Measurements from ENCODE around the gene FOXK1.
A peak's percentile ranks its signal among the peaks of the same experiment; 100 is the strongest.
"Not testable (repeated sequence)": the region's sequence is repeated elsewhere in the genome, so short reads cannot be mapped to it uniquely, and the experiment has no call there.

FOXK1 gene

DNA sequence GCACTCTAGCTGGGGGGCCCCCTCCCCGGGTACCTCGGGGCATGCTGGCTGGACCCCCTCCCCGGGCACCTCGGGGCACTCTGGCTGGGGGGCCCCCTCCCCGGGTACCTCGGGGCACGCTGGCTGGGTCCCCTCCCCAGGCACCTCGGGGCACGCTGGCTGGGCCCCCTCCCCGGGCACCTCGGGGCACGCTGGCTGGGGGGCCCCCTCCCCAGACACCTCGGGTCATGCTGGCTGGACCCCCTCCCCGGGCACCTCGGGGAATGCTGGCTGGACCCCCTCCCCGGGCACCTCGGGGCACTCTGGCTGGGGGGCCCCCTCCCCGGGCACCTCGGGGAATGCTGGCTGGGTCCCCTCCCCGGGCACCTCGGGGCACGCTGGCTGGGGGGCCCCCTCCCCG is 120.5 kb downstream of the FOXK1 start:
- DNase-seq, result not testable (repeated sequence)

DNA sequence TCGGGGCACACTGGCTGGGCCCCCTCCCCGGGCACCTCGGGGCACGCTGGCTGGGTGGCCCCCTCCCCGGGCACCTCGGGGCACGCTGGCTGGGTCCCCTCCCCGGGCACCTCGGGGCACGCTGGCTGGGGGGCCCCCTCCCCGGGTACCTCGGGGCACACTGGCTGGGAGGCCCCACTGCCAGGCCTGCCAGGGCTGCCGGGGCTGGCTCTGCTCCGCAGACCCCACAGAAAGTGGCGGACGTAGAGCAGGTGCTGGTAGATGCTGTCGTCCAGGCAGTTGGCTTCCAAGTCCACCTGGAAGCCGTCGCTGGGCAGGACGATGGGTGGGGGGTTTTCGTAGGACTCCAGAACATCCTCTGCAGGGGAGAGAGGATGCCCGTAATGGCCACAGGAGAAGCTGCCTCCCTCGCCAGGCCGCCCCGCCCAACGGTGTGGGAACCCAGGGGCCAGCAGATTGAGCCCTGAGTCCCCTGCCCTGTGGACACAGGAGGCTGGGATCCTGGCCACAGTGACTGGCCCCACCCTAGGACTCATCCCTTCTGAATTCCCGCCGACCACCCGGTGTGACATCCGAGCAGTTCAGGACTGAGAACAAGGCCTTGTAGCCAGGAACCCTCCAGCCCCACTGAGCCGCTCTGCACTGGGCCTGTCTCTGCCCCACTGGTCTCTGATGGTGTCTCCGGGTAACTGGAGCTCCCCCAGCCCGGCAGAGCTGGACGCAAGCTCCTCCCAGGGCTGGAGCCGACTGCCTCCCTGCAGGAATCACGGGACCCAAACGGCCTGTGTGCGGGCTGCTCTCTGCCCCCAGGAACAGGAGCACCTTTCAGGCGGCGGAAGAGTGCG is 121.5 kb downstream of the FOXK1 start:
- DNase-seq, result no peak

DNA sequence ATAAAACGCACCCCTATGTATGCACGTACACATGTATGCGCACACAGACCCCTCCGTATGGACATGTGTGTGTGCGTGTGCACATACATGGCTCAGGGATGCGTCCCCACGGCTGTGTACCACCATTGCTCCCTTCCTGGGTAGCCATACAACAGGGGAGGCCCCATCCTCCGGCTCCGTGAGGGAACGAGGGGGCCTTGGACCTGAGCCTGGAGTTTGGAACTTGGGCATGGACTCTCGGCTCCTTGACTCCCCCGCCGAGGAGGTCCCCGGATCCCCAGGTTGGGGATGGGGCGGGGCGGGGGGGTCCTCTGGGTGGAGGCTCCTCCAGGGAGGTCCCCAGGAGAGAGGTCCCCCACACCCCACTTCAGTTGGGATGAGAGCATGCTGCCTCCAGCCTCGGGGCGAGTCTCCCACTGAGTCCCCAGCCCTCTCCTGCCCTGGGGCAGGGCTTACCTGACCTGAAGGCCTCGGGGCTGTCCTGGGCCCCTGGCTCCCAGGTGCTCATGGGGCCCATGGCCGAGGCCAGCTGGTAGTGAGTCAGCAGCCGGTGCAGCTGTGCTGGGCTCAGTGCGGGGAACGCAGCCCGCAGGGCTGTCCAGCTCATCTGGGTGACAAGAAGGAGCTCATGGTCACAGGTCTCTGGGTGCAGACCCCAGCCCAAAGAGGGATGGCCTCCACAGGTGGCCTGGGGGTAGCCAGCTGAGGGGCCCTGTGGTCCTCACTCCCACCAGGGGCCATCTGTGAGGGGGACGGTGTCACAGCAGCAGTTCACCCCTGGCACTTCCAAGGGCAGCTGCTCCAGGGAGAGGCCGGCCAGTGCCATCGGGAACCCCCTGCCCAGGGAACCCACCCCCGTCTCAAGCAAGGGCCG is 123.3 kb downstream of the FOXK1 start:
- no peak for DNase-seq

DNA sequence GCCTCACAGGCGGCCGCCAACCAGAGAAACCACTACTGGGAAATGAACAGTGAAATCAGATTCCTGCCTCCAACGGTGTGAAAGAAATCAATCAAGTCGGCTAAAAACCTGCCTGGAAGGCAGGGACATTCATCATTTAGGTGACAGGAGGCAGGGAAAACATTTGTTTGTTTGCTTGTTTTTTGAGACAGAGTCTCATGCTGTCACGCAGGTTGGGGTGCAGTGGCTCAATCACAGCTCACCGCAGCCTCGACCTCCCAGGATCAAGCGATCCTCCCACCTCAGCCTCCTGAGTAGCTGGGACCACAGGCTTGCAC is 123.8 kb downstream of the FOXK1 start:
- DNase-seq, result no peak

DNA sequence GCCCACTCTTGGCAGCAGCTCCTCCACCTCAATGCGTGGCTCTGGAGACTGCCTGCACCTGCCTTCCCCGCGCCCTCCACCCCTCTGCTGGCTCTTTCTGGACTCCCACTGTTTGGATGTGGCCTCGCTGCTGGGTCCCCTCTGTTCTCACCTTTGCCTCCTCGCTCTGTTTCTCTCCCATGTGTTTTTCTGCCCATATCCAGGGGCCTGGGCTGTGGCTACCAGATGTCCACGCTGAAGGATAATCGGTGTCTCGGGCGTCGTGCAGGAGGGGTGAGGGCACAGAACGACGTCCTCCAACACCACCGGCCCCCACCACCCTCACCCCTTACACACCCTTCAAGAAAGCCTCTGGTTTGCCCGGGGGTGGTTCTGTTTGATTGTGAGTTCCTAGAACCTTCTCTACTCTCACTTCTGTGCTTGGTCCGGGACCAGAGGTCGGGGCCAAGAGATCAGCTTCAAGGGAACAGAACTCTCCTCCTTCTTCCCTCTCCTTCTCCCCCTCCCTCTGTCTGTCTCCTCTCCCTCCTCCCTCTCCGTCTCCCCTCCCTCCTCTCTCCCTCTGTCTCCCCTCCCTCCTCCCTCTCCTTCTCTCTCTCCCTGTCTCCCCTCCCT is 125.0 kb downstream of the FOXK1 start:
- DNase-seq, result no peak

DNA sequence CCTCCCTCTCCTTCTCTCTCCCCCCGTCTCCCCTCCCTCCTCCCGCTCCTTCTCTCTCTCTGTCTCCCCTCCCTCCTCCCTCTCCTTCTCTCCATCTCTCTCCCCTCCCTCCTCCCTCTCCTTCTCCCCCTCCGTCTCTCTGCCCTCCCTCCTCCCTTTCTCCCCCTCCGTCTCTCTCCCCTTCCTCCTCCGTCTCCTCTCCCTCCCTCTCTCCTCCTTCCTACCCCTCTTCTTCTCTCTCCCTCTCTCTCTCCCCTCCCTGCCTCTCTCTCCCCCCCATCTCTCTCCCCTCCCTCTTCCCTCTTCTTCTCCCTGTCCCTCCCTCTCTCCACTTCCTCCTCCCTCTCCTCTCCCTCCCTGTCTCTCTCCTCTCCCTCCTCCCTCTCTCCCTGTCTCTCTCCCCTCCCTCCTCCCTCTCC is 125.5 kb downstream of the FOXK1 start:
- DNase-seq, result no peak

DNA sequence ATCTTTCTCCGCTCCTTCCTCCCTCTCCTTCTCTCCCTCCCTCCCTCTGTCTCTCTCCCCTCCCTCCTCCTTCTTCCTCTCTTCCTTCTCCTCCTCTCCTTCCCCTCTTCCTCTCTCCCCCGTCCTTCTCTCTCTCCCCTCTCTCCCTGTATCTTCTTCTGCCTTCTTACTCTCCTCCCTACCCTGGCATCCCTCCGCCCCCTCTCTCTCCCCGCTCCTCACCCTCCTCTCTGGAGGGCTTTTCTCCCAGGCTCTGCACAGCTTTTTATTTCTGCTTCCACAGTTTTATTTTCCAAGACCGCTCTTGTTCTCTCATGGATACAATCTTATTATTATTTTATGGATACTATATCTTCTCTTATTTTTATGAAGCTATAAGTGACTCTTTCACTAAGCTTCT is 125.9 kb downstream of the FOXK1 start:
- DNase-seq, result no peak

DNA sequence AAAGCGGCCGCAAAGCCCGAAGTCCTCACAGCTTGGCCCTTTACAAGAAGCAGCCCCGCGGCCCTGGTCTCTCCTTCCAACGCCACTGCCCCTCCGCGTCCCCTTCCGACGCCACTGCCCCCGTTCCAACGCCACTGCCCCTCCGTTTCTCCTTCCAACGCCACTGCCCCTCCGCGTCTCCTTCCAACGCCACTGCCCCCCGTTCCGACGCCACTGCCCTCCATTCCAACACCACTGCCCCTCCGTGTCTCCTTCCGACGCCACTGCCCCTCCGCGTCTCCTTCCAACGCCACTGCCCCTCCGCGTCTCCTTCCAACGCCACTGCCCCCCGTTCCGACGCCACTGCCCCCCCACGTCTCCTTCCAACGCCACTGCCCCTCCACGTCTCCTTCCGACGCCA is 126.5 kb downstream of the FOXK1 start:
- no peak for DNase-seq

DNA sequence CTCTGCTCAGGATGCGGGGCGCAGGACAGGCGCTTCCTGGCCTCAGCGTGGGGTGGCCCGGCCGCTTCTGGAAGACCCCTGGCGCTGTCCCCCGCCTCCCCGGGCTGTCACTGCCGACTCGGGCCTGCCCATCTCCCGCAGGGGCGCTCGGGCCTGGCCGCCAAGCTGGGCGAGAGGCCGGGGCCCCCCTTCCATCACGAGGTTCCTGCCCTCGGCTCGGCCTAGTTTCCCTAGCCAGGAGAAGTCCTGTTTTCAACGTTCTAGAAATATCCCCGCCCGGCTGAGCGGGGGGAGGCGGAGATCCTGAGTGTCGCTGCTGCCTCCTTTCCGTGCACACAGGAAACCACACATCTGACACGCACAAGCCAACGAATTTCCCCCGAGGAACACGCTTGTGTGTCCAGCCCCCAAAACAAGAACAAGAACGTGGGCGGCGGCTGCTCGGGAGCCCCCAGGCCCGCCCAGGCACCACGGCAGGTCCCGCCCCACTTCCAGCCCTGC is 127.0 kb downstream of the FOXK1 start:
- peak; percentile 39 for DNase-seq

DNA sequence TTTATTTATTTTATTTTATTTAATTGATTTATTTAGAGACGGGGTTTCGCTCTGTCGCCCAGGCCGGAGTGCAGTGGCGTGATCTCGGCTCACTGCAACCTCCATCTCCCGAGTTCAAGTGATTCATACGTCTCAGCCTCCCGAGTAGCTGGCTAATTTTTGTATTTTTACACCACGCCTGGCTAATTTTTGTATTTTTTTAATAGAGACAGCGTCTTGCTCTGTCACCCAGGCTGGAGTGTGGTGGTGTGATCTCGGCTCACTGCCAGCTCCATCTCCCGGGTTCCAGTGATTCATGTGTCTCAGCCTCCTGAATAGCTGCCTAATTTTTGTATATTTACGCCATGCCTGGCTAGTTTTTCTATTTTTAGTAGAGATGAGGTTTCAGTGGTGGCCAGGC is 127.6 kb downstream of the FOXK1 start:
- DNase-seq, result no peak

DNA sequence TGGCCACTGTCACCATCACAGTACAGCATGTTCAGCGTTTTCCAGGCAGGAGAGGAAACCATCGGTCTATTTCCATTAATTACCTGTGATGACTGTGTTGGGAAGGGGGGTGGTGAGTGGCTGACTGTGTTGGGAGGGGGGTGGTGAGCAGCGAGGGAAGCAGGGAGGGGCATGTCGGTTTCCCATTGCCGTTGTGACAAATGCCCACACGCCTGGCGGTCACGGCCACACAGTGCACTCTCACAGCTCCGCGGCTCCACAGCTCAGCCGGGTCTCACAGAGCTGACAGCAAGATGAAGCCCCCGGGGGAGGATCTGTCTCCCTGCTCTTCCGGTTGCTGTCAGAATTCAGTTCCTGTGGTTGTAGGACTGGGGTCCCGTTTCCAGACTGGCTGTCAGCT is 132.3 kb downstream of the FOXK1 start:
- DNase-seq, result no peak

DNA sequence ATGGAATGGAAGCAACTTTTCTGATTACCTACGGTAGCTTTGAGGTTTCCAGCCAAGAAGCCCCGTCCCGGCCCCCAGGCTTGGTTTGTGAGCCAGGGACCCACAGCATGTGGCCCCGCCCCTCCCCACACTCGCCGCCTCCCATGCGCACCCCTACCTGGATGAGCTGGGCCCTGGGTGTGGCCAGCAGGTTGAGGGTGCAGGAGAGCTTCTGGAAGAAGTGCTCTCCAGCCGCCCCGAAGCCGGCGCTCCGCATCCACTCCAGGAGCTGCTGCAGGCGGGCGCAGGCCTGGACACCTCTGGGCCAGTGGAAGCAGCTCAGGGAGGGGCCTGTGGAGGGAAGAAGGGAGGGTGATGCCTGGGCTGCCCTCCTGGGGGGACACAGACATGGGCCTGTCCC is 133.0 kb downstream of the FOXK1 start:
- DNase-seq, result no peak

DNA sequence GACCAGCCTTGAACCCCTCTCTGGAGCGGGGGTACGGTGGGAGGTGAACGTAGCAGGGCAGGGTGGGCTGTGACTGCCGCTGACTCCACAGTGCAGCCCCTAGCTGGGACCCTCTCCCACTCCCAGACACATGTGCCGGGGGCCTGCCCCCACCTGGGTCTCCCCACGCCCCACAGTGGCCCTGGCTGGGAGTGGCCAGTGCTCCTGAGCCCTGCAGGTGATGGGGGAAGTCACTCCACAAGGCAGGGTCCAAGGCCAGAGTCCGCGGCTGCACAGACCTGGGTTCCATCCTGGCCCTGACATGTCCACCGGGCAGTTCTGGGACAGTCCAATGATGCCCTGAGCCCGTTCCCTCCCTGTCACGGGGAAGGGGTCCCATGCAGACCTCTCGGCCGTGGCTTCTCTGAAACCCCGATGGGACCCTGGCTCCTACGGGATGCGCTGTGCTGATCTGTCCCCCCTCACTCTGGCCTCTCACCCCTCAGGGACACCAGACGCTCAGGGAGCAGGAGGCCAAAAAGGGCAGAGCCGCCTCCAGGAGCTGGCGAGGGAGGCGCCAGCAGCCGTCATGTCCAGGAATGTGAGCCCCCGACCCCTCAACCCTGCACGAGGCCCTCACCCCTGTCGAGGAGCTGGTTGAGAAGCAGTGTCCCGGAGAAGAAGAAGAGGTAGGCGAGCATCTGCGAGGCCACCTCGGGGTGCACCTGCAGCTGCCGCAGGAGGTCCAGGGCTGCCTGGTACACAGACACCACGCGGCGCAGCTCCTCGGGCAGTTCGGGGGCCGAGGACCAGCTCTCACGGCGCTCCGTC is 133.7 kb downstream of the FOXK1 start:
- no peak for DNase-seq

DNA sequence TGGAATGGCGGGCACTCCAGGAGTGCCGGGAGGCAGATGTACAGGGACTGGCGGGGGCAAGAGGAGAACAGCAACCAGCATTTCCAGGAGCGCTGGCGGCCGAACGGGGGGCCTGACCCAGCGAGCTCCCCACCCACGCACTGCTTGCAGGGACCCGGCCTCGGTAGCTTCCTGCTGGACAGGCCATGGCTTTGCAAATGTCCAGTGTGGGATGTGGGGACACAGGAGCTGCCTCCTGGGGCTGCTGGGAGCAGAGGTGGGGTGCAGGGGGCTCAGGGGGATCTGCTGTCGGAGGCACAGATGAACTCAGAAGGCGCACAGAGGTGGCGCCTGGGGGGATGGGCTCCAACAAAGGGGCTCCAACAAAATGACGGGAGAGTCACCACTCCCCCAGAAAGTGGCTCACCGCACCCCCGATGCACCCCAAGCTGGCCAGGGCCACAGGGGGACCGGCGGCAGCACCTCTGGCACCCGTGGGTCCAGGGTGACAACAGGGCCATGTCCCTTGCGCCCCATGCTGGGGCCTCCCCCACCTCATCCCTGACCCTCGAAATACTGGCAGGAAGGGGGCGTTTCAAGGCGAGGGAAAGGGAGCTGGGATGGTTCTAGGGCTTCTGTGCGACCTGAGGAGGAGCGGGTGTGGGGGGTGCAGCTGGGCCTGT is 134.5 kb downstream of the FOXK1 start:
- no peak for DNase-seq

DNA sequence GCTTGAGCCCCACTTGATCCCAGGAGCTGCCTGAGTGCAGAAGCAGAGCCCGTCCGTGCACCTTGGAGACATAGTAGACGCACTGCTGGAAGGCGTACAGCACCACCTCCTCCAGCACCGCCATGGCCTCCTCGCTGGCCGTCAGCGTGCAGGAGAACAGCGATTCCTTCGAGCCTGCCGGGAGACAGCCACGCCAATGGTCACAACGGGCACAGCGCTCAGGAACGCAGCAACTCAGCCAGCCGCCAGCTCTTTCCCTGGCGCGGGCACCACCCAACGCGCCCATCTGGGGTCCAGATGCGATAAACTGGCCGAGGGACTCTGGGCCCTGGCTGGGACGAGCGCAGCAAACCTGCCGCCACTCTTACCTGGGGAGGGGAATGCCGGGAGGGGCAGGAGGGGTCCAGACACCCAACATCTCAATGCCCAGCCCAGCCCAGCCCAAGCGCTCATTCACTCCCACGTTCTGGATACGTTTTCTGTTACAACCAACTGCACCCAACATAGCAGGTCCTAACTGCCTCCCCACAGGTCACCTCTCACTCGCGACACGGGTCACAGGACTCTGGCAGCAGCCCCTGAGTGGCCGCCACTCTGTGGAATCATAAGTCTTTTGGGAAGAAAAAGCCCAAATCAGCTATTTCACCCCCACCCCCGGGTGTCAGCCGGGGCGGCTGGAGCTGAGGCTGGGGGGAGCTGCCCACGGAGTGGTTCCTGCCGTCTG is 135.2 kb downstream of the FOXK1 start:
- no peak for DNase-seq

DNA sequence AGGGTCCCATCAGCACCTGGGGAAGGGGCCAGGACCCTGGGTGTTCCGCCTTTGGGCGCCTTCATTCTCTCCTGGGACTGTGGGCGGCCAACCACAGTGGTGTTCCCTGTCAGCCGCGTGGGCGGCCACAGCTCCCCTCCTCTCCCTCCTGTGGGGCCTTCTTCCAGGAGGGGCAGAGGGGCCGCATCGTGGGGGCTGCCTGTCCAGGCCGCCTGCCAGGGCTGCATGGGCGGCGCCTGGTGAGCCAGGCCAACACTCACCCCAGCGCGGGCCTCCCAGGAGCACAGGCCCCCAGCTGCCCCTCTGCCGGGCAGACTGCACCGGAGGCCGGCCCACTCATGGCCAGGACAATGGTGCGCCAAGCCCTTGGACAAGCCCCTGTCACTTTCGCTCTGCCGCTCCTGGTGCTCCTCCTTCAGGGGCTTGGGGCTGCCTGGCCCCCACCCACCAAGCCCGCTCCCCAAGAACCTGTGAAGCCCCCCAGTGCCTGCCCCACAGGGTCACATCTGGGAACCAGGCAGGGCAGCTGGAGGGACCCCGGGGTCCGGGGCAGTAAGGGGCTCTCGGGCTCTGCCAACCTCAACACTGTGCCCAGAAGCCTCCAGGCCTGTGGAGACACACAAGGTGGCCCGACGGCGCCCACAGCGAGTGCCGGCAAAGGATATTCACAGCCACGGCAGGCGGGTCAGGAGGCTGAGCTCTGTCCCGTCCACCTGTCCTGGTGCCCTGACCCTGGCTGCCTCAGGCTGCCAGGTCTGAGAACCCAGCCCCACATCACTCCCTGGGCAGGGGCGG is 136.1 kb downstream of the FOXK1 start:
- no peak for DNase-seq

DNA sequence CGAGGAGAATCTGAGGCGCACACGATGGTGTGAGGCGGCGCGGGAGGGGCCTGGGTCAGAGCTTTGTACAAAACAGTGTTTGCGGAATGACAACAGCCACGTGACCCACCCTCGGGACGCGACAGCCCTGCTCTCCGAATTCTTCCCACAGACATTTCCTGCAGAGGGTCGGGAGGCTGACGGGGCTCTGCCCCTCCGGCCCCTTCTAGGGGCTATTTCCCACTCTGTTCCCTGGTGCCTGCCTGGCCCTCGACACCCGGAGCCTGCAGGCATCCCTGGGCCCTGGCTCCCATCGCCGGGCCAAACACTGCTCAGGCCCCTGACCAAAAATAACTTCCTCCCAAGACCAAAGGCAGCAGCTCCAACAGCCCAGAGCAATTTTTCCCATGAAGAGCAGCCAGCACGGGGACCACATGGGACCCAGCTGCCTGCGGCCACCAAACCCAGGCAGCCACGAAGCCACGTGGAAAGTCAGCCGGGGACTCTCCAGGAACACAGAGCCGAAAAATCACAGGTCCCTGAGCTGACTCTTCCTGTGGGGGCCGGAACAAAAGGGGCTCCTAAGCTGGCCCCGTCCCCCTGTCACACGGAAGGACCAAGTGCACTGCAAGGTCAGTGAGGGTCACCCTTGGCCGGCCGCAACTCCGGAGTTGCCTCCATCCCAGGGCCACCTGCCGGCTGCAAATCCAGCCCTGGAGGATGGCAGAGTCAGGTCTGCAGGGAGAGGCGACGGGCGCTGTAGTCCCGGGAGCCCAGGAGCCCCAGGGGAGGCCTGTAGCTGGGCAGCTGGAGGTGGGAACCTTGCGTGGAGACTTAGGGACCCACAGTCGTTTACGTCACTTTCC is 137.7 kb downstream of the FOXK1 start:
- DNase-seq, result no peak

DNA sequence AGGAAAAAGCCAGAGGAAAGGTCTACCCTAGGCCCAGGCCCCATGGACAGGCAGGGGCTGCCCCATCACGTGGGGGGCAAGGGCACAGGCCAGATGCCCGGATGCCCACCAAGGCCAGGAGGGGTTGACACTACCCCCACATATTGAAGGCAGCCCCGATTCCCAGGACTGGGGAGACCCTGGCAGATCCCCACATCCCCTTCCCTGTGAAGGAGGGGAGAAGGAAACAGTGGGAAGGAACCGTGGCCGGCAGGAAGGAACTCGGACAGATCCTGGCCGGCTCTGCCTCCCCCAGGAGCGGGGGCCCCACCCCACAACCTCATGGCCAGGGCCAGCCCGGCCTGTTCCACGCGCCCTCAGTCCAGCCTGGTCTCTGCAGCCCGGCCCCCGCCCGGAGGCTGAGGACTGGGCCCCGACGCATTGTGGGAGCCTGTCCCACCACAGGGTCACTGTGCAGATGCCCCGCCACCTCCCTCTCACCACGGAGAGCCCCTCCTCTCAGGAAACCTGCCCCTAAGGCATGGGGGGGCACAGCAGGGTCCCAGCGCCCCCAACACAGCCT is 138.4 kb downstream of the FOXK1 start:
- no peak for DNase-seq
